Liver (tissue), 9 donors: ENCODE results near the gene TUBA1C. TPM values are rescaled to one million over a fixed set of nuclear protein-coding genes. Genes with fewer than 3 reads are reported as not detected.

Experiments used
- DNase-seq: peaks from one replicate; pipeline ENCODE4 v3.0.0-alpha.2; 2017; ENCODE audit warnings: low spot score
- H3K27ac ChIP-seq, 2 donors: one replicate each; pipeline ENCODE4 v1.7.0; 2013; ENCODE audit warnings: inconsistent platforms in 2 of 2, low read length in 2 of 2, control low read depth in 1 of 2, low read depth in 1 of 2, mild to moderate bottlenecking in 1 of 2
- H3K27me3 ChIP-seq, 4 donors: one replicate each; pipeline versions ENCODE4 v1.6.1 to v1.7.0; 2013; ENCODE audit warnings: low read length in 3 of 4, inconsistent platforms in 1 of 4, mild to moderate bottlenecking in 1 of 4, moderate library complexity in 1 of 4; ENCODE audit not compliant: control insufficient read depth in 4 of 4, insufficient read depth in 4 of 4
- H3K36me3 ChIP-seq, 4 donors: one replicate each; pipeline versions ENCODE4 v1.6.1 to v1.7.0; 2013; ENCODE audit warnings: low read length in 3 of 4, mild to moderate bottlenecking in 3 of 4, low read depth in 1 of 4, moderate library complexity in 1 of 4; ENCODE audit not compliant: control insufficient read depth in 4 of 4, insufficient read depth in 3 of 4
- H3K4me1 ChIP-seq, 4 donors: one replicate each; pipeline versions ENCODE4 v1.6.1 to v1.7.0; 2013; ENCODE audit warnings: low read length in 3 of 4, mild to moderate bottlenecking in 3 of 4, moderate library complexity in 1 of 4; ENCODE audit not compliant: control insufficient read depth in 4 of 4, insufficient read depth in 4 of 4
- H3K4me3 ChIP-seq, 3 donors: one replicate each; pipeline versions ENCODE4 v1.6.1 to v1.7.0; 2013; ENCODE audit warnings: low read length in 3 of 3, control low read depth in 1 of 3, low read depth in 1 of 3, mild to moderate bottlenecking in 1 of 3
- H3K9ac ChIP-seq, 2 donors: one replicate each; pipeline ENCODE4 v1.7.0; 2013; ENCODE audit warnings: low read length in 2 of 2, mild to moderate bottlenecking in 2 of 2, moderate library complexity in 2 of 2, control low read depth in 1 of 2, low read depth in 1 of 2
- H3K9me3 ChIP-seq, 4 donors: one replicate each; pipeline versions ENCODE4 v1.6.1 to v1.7.0; 2013; ENCODE audit warnings: low read length in 3 of 4; ENCODE audit not compliant: control insufficient read depth in 4 of 4
- CTCF ChIP-seq: fragments of 150-350 bp; IDR thresholded peaks from 2 replicates; pipeline ENCODE4 v1.5.1; 2017; ENCODE audit warnings: improper control_type of control experiment, low read depth, low read length; ENCODE audit not compliant: missing input control
- EGR1 ChIP-seq, 2 donors: IDR thresholded peaks; 2 replicates each; pipeline ENCODE4 v1.6.1; 2016 to 2018; ENCODE audit warnings: antibody characterized with exemption in 2 of 2, low read depth in 2 of 2
- FOXA1 ChIP-seq: IDR thresholded peaks from 2 replicates; pipeline ENCODE4 v1.6.1; 2016; ENCODE audit warnings: antibody characterized with exemption
- FOXA2 ChIP-seq: IDR thresholded peaks from 2 replicates; pipeline ENCODE4 v1.6.1; 2016; ENCODE audit warnings: antibody characterized with exemption
- GABPA ChIP-seq, 2 donors: IDR thresholded peaks in 1 of 2; conservative IDR thresholded peaks in 1 of 2; 2 replicates each; pipeline ENCODE4 v1.6.1; 2016; ENCODE audit warnings: antibody characterized with exemption in 2 of 2, mild to moderate bottlenecking in 1 of 2, moderate library complexity in 1 of 2
- HNF4A ChIP-seq, 2 donors: conservative IDR thresholded peaks; 2 replicates each; pipeline ENCODE4 v1.6.1; 2016; ENCODE audit warnings: antibody characterized with exemption in 2 of 2, mild to moderate bottlenecking in 2 of 2
- HNF4G ChIP-seq: IDR thresholded peaks from 2 replicates; pipeline ENCODE4 v1.6.1; 2016; ENCODE audit warnings: antibody characterized with exemption
- JUND ChIP-seq, 2 donors: IDR thresholded peaks; 2 replicates each; pipeline ENCODE4 v1.6.1; 2016; ENCODE audit warnings: antibody characterized with exemption in 2 of 2
- NR2F2 ChIP-seq: IDR thresholded peaks from 2 replicates; pipeline ENCODE4 v1.6.1; 2016; ENCODE audit warnings: antibody characterized with exemption
- RAD21 ChIP-seq, 2 donors: IDR thresholded peaks; 2 replicates each; pipeline ENCODE4 v1.6.1; 2016; ENCODE audit warnings: antibody characterized with exemption in 2 of 2, mild to moderate bottlenecking in 2 of 2
- RXRA ChIP-seq, 2 donors: IDR thresholded peaks; 2 replicates each; pipeline ENCODE4 v1.6.1; 2017 to 2018; ENCODE audit warnings: antibody characterized with exemption in 2 of 2, mild to moderate bottlenecking in 1 of 2
- SP1 ChIP-seq: IDR thresholded peaks from 2 replicates; pipeline ENCODE4 v1.6.1; 2018; ENCODE audit warnings: antibody characterized with exemption, mild to moderate bottlenecking
- TAF1 ChIP-seq: conservative IDR thresholded peaks from 2 replicates; pipeline ENCODE4 v1.6.1; 2016; ENCODE audit warnings: antibody characterized with exemption, mild to moderate bottlenecking
- YY1 ChIP-seq: IDR thresholded peaks from 2 replicates; pipeline ENCODE4 v1.6.1; 2016; ENCODE audit warnings: antibody characterized with exemption, mild to moderate bottlenecking
- WGBS: extraction: QIAGEN DNeasy Blood & Tissue Kit; methylation state at CpG from one replicate; pipeline ENCODE4 v1.1.7; 2013; 5-methylcytosine and 5-hydroxymethylcytosine counted together
- polyA plus RNA-seq, 2 donors: library from polyadenylated mRNA; stranded (reverse) in 1 of 2; unstranded in 1 of 2; fragments of 200-250 nt in 1 of 2; fragments of >200 nt in 1 of 2; fragmentation: Nextera tagmentation in 1 of 2; extraction: Ambion mirVana in 1 of 2; gene quantifications; one replicate each; pipeline versions ENCODE4 v1.2.1 to v1.2.3, GENCODE V29; 2013 to 2015
- total RNA-seq, 2 donors: library from RNA; depleted of rRNA; stranded (reverse); fragments of >200 nt; gene quantifications; one replicate each; pipeline ENCODE4 v1.2.3, GENCODE V29; 2014
- TF ChIP-seq, protein P1 (sequence below): IDR thresholded peaks from 2 replicates; pipeline ENCODE4 v1.6.1; 2016; ENCODE audit warnings: antibody characterized with exemption, mild to moderate bottlenecking
- TF ChIP-seq, protein P2 (sequence below): IDR thresholded peaks from 2 replicates; pipeline ENCODE4 v1.6.1; 2016; ENCODE audit warnings: antibody characterized with exemption
- TF ChIP-seq, protein P3 (sequence below): IDR thresholded peaks from 2 replicates; pipeline ENCODE4 v1.6.1; 2016; ENCODE audit warnings: antibody characterized with exemption
- TF ChIP-seq, protein P4 (sequence below): IDR thresholded peaks from 2 replicates; pipeline ENCODE4 v1.6.1; 2016; ENCODE audit warnings: antibody characterized with exemption
- donor health status: healthy.
- donor health status: healthy.
- donor health status: healthy.
- donor health status: healthy.
- donor health status: healthy.

The TUBA1C gene
- total and polyA plus RNA-seq, 4 donors, result 54.6 to 162 (median 103) TPM

DNA sequence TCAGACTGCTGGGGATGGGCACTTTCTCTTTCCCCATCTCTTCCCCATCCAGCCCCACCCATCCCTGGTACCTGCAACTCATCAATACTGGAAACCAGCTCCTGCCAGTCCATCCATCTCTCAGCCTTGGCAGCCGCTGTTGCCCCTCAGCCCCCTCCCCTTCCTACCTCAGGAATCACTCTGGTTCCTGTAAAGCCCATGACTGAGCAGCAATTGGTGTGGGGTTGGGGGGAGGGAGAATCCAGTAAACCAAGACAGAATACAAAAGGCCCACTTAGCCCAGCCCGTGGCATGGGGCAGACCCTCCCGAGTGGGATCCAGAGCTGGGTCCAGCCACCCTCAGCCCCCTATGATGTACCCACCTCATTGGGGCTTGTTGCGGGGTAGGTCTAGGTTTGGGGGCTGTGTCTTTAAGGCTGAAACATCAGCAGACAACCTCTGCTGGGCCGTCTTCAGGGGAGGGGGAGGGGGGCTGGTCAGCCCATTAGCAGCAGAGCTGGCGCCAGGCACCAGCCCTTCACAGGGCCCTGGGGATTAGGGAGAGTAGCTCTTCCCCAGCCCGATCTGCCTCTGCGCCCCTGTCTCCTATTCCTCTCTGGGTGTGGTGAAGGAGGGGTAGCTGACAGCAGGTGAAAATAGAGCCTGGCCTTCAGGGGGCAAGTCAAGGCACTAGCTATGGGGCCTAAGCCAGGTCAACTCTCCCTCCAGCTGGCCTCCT, 29.4 kb downstream of the TUBA1C start (continued):
- TF ChIP-seq, protein P1, sequence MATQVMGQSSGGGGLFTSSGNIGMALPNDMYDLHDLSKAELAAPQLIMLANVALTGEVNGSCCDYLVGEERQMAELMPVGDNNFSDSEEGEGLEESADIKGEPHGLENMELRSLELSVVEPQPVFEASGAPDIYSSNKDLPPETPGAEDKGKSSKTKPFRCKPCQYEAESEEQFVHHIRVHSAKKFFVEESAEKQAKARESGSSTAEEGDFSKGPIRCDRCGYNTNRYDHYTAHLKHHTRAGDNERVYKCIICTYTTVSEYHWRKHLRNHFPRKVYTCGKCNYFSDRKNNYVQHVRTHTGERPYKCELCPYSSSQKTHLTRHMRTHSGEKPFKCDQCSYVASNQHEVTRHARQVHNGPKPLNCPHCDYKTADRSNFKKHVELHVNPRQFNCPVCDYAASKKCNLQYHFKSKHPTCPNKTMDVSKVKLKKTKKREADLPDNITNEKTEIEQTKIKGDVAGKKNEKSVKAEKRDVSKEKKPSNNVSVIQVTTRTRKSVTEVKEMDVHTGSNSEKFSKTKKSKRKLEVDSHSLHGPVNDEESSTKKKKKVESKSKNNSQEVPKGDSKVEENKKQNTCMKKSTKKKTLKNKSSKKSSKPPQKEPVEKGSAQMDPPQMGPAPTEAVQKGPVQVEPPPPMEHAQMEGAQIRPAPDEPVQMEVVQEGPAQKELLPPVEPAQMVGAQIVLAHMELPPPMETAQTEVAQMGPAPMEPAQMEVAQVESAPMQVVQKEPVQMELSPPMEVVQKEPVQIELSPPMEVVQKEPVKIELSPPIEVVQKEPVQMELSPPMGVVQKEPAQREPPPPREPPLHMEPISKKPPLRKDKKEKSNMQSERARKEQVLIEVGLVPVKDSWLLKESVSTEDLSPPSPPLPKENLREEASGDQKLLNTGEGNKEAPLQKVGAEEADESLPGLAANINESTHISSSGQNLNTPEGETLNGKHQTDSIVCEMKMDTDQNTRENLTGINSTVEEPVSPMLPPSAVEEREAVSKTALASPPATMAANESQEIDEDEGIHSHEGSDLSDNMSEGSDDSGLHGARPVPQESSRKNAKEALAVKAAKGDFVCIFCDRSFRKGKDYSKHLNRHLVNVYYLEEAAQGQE, result no peak

DNA sequence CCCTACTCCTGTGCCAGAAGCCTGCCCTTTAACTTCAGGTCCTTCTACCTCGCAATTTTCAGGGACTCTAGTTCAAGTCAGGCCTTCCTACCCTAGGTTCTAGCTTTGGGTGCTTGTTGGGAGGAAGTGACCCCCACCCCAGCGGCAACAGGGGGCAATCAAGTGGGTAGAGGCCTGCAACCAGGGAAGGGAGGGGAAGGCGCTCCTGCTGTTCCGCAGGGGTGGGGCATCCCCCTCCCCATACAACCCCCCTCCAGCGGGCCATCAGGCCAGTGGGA, 29.9 kb downstream of the TUBA1C start:
- 34% methylated on average over 5 of the region's 5 CpGs for whole genome bisulfite sequencing
- Histone ChIP-seq H3K9ac (no peak overlapping the region), H3K27me3 (peaks cover 7 to 13% (median 9%) of the 10 kb centered on the region in 4 donors), H3K27ac (no peak overlapping the region), H3K4me1 (peaks cover 0 to 14% (median 7%) of the 10 kb centered on the region in 4 donors), H3K36me3 (no peaks in the 10 kb centered on the region), H3K4me3 (no peak overlapping the region), H3K9me3 (no peaks in the 10 kb centered on the region)
- DNase-seq, result no peak
- TF ChIP-seq YY1 (no peak), JUND (IDR thresholded peaks at IDR 0.05) (no peak), FOXA2 (no peak), SP1 (no peak), HNF4G (no peak), TAF1 (no peak), HNF4A (conservative IDR thresholded peaks at IDR 0.05) (no peak), GABPA (IDR thresholded peaks at IDR 0.05 in 1 of 2, conservative IDR thresholded peaks at IDR 0.05 in 1 of 2) (no peak), CTCF (no peak), RAD21 (IDR thresholded peaks at IDR 0.05) (no peak), RXRA (IDR thresholded peaks at IDR 0.05) (no peak), NR2F2 (no peak), FOXA1 (no peak), EGR1 (IDR thresholded peaks at IDR 0.05; ENCODE audit: low read depth in 2 of 2) (no peak)
- TF ChIP-seq, protein P2, sequence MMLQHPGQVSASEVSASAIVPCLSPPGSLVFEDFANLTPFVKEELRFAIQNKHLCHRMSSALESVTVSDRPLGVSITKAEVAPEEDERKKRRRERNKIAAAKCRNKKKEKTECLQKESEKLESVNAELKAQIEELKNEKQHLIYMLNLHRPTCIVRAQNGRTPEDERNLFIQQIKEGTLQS, result no peak
- TF ChIP-seq, protein P1, result no peak
- TF ChIP-seq, protein P3, sequence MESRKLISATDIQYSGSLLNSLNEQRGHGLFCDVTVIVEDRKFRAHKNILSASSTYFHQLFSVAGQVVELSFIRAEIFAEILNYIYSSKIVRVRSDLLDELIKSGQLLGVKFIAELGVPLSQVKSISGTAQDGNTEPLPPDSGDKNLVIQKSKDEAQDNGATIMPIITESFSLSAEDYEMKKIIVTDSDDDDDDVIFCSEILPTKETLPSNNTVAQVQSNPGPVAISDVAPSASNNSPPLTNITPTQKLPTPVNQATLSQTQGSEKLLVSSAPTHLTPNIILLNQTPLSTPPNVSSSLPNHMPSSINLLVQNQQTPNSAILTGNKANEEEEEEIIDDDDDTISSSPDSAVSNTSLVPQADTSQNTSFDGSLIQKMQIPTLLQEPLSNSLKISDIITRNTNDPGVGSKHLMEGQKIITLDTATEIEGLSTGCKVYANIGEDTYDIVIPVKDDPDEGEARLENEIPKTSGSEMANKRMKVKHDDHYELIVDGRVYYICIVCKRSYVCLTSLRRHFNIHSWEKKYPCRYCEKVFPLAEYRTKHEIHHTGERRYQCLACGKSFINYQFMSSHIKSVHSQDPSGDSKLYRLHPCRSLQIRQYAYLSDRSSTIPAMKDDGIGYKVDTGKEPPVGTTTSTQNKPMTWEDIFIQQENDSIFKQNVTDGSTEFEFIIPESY, result no peak
- TF ChIP-seq, protein P4, sequence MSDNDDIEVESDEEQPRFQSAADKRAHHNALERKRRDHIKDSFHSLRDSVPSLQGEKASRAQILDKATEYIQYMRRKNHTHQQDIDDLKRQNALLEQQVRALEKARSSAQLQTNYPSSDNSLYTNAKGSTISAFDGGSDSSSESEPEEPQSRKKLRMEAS, result no peak
